Peyer's patch (tissue), 4 donors: Measurements from ENCODE around the gene IGFBP7.

Experiments
- CTCF ChIP-seq, 6 experiments: fragments of 450-650 bp in 4 of 6; fragments of 200-600 bp in 2 of 6; sonication (generic) in 1 of 6; IDR thresholded peaks; one replicate each; pipeline ENCODE4 v1.5.1; 2017 to 2019; ENCODE audit warnings: antibody characterized with exemption in 6 of 6, mild to moderate bottlenecking in 3 of 6, moderate library complexity in 1 of 6
- POLR2A ChIP-seq, 2 donors: fragments of 450-650 bp; IDR thresholded peaks; one replicate each; pipeline ENCODE4 v1.5.1; 2017; ENCODE audit warnings: antibody characterized with exemption in 2 of 2, mild to moderate bottlenecking in 2 of 2, moderate library complexity in 2 of 2

GRCh38 chr4:57104706-57105560 is 5.3 kb downstream of the IGFBP7 start:
- TF ChIP-seq CTCF (IDR thresholded peaks at IDR 0.05) (no peak), POLR2A (IDR thresholded peaks at IDR 0.05) (no peak)
